HG02610 (cell line): ENCODE measurements around the gene BABAM1.

Source experiments
- ATAC-seq: cut with Tn5 transposase; IDR thresholded peaks from one replicate; pipeline ENCODE4 v1.9.1; 2021; ENCODE audit warnings: mild to moderate bottlenecking, moderate library complexity; ENCODE audit not compliant: unreplicated experiment

Gene BABAM1

DNA sequence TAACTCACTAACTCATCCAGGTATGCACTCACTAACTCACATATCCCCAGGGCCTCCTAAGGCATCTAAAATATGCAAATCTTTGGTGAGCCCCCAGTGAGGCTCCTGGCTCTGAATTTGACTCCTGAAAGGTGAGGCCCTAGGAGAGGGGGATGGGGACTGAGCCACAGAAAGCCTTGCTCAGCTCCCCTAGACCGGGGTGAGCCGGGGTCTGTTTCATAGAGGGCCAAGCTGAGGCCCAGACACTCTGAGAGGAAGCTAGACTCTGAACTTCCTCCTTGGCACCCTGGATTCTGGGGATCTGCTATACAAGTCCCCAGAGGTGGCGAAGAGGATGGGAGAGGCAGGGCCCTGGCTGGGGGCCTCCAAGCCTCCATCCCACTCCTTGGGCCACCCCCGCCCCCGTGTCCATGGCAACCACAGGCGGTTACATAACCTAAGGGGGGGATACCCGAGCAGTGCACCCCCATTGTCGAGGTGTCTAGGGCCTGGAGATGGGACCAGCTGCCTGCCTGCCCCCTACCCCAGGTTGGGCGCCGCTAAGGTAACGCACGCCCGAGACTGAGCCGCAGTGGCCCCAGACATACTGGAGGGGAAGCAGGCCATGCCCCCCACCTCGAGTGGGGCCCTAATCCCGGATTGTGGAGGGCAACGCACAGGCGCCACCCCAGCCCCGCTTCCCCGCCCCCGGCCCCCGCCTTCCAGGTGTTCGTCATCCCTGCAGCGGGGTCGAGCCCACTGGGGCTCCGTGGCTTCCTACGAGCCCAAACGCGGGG lies 35.3 kb downstream of the BABAM1 start:
- ATAC-seq, result no peak

DNA sequence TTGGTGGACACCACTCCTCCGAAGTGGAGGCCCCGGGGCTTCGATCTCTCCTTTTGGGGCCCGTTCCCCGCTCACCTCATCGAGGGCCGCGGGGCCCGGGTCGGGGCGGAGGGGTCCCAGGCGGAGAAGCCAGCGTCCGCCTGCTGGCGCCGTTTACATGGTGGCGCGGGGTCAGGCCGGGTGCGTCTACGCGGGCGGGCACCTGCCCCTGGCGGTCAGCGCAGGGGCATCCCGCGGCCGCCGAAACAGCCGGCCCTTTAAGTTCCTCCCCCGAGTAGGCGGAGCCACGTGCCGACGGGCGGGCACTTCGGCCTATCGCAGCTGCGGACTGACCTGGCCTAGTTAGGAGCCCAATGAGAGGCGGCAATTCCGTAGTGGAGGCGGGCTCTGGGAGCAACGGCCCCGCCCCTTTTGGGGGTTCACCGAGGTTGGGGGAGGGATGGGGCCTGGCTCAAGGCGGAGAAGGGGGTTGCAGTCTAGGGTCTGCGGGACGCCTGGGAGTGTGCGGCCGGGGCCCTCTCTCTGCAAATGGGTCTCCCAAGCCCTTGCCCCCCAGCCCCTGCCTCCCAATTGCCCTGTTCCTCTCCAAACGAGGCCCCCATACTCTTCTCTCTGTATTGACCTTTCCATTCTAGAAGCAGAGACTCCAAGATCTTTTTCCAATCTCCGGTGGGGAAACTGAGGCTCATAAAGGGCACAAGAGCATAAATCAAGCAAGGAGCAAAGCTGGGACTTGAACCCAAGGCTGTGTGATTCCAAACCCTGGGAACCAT lies 36.1 kb downstream of the BABAM1 start, which contains the start of gene ABHD8:
Gene ABHD8 (minus strand): TSS at position 259 of the 773 bp plus-strand sequence. CDS start 1,809 bp downstream, outside the sequence.
- ATAC-seq, result peak; percentile 59

- ATAC-seq, result no peak
Measured at GRCh38 chr19:17303940-17304267, 36.7 kb downstream of the BABAM1 start.

DNA sequence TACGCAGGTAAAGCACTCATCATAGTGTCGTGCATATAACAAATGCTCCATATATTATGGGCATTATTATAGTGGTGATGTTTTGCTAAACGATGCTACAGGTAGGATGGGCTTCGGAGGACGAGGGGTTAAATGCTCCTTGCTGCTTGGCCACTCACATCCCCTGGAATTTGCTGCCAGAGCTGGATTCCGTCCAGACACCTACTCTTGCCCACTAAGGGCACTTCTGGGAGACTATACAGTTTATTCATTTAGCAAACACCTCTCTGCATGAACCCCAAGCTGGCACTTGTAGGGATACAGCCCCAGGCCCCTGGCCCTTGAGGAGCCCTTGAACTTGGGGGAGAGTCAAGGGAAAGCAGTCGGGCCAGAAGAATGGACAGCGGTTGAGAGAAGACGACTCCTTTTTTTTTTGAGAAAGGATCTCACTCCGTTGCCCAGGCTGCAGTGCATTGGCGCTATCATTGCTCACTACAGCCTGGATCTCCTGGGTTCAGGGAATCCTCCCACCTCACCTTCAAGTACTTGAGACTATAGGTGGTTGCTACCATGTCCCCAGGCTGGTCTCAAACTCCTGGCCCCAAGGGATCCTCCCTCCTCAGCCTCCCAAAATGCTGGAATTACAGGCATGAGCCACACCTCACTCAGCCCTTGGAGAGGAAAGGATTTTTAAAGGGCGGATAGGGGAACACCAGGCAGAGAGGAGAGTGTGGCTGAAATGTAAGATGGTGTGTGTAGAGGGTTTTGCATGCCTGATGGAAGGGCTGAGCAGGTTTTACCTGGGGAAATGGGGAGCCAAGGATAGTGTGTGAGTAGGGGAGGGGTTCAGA lies 37.4 kb downstream of the BABAM1 start:
- ATAC-seq, result no peak

GRCh38 chr19:17305216-17305516 lies 37.9 kb downstream of the BABAM1 start:
- no peak for ATAC-seq

DNA sequence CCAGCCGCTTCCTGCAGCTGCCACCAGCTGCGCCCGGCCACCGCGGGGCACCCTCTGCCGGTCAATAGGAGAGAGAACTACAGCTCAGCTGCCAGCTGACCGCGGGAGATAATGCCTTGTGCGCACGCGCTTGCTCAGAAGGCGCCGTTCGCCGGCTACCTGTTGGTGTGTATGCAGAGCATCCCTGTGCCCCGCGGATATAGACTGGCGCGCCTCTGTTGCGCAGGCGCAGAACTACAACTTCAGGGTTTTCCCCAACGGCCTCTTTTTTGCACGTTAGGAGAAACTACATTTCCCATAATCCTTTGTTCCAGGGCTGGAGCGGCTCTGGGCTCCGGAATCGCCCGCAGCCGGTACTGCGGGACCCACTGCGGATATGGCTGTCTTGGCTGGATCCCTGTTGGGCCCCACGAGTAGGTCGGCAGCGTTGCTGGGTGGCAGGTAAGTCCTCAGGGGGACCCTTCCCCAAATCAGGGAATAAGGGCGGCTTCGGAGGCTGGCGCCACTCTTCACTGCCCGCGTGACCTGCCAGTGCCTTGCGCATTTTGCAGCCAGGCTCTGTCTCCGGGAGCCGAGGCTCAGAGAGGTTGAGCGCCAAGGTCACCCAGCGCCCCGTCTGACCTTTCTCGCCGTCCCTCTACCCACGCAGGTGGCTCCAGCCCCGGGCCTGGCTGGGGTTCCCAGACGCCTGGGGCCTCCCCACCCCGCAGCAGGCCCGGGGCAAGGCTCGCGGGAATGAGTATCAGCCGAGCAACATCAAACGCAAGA lies 38.5 kb downstream of the BABAM1 start, which contains the start of gene MRPL34:
Gene MRPL34 (plus strand): TSS at position 356 of the 768 bp plus-strand sequence. CDS start 21 bp downstream, at position 377.
- peak; percentile 62 for ATAC-seq

GRCh38 chr19:17306285-17306714 lies 39.1 kb downstream of the BABAM1 start:
- no peak for ATAC-seq

- no peak for ATAC-seq
Measured at GRCh38 chr19:17307876-17308377, 40.7 kb downstream of the BABAM1 start.

- peak; percentile 66 for ATAC-seq
Measured at GRCh38 chr19:17309198-17309964, 42.1 kb downstream of the BABAM1 start, which contains the start of gene DDA1. TSS of gene DDA1 (plus strand) at chr19:17309563. CDS start at chr19:17309655, 92 bp downstream.

DNA sequence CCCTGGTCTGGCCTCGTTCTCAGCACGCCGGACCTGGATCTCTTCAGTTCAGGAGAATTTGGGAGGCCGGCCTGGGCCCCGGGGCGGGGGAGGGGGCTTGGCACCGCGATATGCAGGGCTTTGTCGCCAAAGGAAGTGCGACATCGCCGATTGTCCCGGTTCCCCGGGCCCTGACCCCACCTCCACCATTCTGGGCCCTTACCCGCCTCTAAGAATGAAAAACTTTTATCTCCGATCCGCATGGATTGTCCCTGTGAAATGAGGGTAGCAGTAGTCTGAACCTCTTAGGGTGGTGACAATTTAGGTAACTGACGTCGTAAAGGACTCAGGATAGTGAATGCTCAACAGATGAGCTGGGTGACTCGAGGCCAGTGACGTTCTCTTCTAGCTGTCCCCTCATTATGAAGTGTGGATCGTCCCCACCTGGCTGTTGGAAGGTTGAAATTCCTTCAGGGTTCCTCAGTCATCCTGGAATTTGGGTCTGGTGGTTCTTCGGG lies 42.8 kb downstream of the BABAM1 start:
- no peak for ATAC-seq

GRCh38 chr19:17311455-17312188 lies 44.4 kb downstream of the BABAM1 start:
- no peak for ATAC-seq

DNA sequence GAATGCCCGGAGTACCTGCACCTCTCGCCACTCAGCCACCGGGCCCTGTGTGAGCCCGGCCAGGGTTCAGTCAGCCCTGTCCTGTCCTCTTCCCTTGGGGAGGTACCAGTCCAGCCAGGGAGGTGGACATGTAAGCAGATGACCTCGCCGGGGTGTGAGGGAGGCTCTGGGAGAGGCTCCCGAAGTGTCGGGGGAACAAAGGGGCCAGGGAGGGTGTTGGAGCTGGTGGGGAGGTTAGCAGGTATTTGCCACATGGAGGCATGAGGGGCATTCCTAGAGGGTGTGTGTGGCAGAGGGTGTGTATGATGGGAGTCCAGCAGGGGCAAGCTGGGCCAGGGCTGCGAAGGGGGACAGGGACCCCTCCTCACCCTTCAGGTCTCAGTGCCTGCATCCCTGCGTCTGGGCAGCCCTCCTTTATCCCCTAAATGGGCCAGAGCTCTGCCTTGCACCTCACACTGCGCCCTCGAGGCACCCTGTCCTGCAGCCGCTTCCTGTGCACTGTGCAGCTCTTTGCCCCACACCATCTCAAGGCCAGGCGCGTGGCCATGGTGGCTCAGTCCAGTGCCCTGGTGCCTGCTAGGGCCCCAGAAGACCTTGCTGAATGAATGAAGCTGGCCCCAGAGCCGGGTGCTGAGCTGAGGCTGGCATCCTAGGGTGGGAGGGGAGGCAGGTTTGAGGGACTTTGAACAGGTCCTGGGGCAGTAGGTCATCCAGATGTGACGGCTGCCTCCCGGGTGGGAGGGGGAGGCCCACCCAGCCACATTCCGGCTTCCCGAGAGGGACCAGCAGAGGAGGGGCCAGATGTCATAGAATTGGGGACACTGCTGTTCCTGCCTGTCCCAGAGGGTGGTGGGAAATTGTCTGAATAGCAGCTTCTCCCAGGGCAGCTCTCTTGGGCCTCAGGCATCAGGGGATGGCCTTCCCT lies 45.2 kb downstream of the BABAM1 start:
- no peak for ATAC-seq

DNA sequence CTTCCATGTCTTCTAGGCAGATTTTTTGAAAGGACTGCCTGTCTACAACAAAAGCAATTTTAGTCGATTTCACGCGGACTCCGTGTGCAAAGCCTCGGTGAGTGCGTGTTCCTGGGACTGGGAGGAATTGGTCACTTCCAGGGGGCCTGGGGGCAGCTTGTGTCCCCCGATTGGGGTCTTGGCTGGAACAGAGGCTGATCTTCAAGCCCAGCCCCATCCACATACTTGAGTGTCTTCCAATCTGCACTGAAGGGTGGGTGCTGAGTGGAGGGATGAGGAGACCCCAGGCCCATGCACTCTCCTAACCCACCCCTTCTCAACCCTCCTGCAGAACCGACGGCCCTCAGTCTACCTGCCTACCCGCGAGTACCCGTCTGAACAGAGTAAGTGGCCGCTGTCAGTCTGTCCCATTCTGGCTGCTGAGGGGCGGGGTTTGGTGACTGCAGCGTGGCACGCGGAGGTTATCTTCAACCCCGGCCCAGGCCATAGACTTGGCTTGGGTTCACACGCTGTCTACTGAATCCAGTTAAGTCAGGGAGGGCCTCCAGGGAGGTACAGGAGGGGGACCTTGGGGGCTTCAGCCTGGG lies 46.9 kb downstream of the BABAM1 start:
- ATAC-seq, result no peak

DNA sequence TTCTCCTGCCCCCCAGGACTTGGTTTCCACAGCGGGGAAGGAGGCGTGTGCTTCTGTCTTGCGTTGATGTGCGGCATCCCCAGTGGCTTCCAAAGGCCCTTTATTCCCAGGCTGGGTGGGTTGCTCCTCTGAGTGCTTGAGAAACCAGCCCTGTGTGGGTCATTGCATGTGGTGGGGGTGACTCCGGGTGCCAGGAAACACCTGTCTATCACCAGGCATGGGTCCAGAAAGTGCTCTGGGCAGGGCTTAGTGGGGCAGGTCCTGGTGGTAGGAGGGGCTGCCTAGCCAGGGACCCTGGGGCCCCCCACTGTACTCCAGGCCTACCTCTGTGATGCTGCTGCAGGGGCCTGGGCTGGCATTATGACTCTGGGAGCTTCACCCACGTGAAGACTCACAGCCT lies 51.7 kb downstream of the BABAM1 start:
- ATAC-seq, result no peak

DNA sequence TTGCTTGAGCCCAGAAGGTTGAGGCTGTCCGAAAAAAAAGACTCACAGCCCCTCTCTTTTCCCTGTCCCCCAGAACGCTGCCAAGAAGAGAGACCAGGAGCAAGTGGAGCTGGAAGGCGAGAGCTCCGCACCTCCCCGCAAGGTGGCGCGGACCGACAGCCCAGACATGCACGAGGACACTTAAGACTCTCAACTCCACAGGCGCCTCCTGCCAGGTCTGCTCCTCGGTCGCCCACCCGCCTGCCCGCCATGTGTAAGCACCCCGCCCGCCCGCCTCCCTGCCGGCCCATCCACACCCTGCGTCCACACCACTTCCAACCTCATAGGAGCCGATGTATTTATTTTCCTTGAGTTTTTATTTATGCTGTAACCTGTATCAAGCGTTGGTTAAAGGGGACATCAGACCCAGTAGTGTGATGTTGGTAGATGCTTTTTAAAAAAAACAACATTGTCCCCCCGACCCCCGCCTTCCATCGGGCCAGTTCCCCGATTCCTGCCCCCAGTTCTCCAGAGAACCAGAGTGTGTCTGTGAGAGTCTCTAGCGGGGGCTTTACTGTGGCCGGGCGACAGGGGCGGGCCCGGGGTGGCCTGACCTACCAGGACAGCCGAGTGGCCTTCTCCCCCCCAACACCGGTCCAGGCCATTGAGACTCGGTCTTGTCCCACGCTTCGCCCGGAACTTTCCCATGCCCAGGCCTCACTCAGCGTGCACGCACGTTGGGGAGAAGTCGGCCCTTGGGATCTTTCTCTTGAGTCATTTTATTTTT lies 52.4 kb downstream of the BABAM1 start:
- ATAC-seq, result no peak

DNA sequence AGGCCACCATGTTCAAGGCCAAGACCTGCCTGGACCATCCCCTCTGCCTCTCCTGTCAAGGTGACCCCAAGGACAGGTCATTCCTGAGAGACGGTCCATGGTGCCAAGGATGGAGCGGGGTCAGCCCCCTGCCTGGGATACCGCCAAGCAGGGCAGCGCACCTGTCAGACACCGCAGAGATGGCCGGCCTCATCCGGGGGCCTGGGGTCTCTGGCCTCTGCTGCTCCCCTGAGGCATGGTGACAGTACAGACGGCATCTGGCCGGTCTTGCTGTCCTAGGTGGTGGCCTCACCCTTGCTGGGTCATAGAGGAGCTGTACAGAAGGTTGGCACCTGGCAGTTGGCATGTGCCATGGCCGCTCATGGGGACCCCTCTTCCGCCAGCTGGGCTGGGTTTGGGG lies 53.2 kb downstream of the BABAM1 start:
- no peak for ATAC-seq
